T47D (cell line): ENCODE data around the gene SLITRK4.

Source experiments
- DNase-seq, 2 experiments: peaks; one replicate each; pipeline versions ENCODE4 v3.0.0 to v3.0.0-alpha.2; 2011 to 2012; ENCODE audit warnings: low read depth in 1 of 2, low spot score in 1 of 2
- JUND ChIP-seq: IDR thresholded peaks from 2 replicates; pipeline ENCODE4 v1.6.1; 2012; ENCODE audit warnings: low read depth
- in situ Hi-C: cut with HindIII; loops from 2 replicates; pipeline ENCODE4 v1.10.0; 2016; ENCODE audit warnings: low sequenced_read_pairs, low pct_unique_long_range_greater_than_20kb

Gene SLITRK4

GRCh38 chrX:143632625-143633410 is 3.1 kb downstream of the SLITRK4 start:
- TF ChIP-seq JUND: no peak
- in situ Hi-C loops: no loop called here

GRCh38 chrX:143623657-143624056 is 12.2 kb downstream of the SLITRK4 start:
- no peak for TF ChIP-seq JUND
- DNase-seq: no peak
- in situ Hi-C loops: no loop called here

More at GRCh38 chrX:143632625-143633410, 3.1 kb downstream of the SLITRK4 start:
- DNase-seq: no peak

- no peak for TF ChIP-seq JUND
- in situ Hi-C loops: no loop called here
- no peak for DNase-seq
Observed at GRCh38 chrX:143621276-143621675, 14.6 kb downstream of the SLITRK4 start.

- in situ Hi-C loops: no loop called here
- TF ChIP-seq JUND: no peak
Observed at GRCh38 chrX:143615851-143616250, 20.1 kb downstream of the SLITRK4 start.

GRCh38 chrX:143601809-143602208 is 34.1 kb downstream of the SLITRK4 start:
- in situ Hi-C loops: no loop called here
- no peak for TF ChIP-seq JUND

More at GRCh38 chrX:143615851-143616250, 20.1 kb downstream of the SLITRK4 start:
- DNase-seq: no peak

GRCh38 chrX:143581240-143581639 is 54.7 kb downstream of the SLITRK4 start:
- in situ Hi-C loops: no loop called here
- TF ChIP-seq JUND: no peak
- DNase-seq: no peak

More at GRCh38 chrX:143601809-143602208, 34.1 kb downstream of the SLITRK4 start:
- DNase-seq: no peak

GRCh38 chrX:143580266-143580665 is 55.6 kb downstream of the SLITRK4 start:
- in situ Hi-C loops: no loop called here

More at GRCh38 chrX:143580266-143580665, 55.6 kb downstream of the SLITRK4 start:
- no peak for TF ChIP-seq JUND
- DNase-seq: no peak
